ENCODE data around the gene GPSM1. TPM values are rescaled to one million over a fixed set of nuclear protein-coding genes. Genes with fewer than 3 reads are reported as not detected.

Gene GPSM1
- total and polyA plus RNA-seq, 2 experiments from 2014 or later: 25.5 to 30.0 TPM

DNA sequence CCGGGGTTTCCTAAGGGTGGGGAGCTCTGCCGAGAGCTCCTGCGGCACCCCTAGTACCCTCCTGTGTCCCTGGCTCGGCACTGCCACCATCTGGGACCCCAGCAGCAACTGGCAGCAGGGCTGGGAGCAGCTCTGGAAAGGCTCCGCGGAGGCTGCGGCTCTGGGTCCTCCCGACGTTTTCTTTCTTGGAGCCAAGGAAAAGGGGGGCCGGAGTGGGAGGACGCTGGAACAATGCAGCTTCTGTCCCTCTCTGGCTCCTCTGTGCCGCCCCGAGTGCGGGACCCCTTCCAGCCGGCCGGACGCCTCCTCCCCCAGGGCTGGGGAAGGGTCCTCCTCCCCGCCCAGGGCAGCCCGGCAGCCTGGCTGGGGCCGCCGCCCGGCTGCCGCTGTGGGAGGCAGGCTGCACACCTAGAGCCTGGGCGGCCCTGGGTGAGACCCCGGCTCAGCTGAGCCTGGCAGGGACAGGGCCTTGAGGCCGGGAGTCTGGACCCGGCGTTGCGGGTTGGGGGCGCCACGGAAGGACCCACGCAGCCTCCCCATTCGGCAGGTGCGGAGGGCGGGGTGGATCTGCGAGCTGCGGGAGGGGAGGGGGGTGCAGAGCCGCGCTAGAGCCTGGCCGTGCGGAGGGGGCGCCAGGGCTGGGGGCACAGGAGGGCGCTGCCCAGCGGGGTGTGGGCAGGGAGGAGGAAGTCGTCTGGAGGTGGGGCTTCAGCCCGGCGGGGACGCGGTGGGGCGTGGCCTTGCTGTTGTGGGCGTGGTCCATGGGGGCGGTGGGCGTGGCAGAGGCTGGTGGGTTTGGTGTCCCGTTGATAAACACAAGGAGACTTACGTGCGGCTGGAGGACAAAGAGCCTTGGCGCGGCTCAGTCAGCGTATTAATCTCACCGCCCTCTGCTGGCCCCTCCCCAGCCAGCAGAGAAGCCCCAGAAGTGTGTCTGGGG lies 15.1 kb downstream of the GPSM1 start:
- peak; percentile 91 for DNase-seq (ENCODE audit: low spot score)
- peak overlapping the region; percentile 95 for H3K4me2 ChIP-seq
- H3K27me3 ChIP-seq: no peaks in the 10 kb centered on the region
- no peaks in the 10 kb centered on the region for H3K9me3 ChIP-seq (ENCODE audit: low read depth)
- peak overlapping the region; percentile 86 for H3K27ac ChIP-seq
- H3K4me3 ChIP-seq: no peak overlapping the region
- no peaks in the 10 kb centered on the region for H3K9me2 ChIP-seq (replicated peaks; ENCODE audit: insufficient read depth)
- H3K79me2 ChIP-seq: no peaks in the 10 kb centered on the region
- WGBS (ENCODE audit: low lambda C conversion rate, missing lambda C conversion rate): 30% methylated on average over 28 of the region's 60 CpGs
- no peak overlapping the region for H2AFZ ChIP-seq
- H4K20me1 ChIP-seq (ENCODE audit: insufficient read depth, poor library complexity, severe bottlenecking): no peaks in the 10 kb centered on the region
- H3K36me3 ChIP-seq (replicated peaks; ENCODE audit: insufficient read depth, low read depth): no peaks in the 10 kb centered on the region
- TF ChIP-seq EZH2phosphoT487 (IDR thresholded peaks at IDR 0.05; ENCODE audit: low read depth, severe bottlenecking, unreplicated experiment): no peak
- TF ChIP-seq, protein P1, sequence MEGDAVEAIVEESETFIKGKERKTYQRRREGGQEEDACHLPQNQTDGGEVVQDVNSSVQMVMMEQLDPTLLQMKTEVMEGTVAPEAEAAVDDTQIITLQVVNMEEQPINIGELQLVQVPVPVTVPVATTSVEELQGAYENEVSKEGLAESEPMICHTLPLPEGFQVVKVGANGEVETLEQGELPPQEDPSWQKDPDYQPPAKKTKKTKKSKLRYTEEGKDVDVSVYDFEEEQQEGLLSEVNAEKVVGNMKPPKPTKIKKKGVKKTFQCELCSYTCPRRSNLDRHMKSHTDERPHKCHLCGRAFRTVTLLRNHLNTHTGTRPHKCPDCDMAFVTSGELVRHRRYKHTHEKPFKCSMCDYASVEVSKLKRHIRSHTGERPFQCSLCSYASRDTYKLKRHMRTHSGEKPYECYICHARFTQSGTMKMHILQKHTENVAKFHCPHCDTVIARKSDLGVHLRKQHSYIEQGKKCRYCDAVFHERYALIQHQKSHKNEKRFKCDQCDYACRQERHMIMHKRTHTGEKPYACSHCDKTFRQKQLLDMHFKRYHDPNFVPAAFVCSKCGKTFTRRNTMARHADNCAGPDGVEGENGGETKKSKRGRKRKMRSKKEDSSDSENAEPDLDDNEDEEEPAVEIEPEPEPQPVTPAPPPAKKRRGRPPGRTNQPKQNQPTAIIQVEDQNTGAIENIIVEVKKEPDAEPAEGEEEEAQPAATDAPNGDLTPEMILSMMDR (IDR thresholded peaks at IDR 0.05; ENCODE audit: poor library complexity): peak; percentile 20
- H3K4me1 ChIP-seq (ENCODE audit: insufficient read depth): peaks cover 27% of the 10 kb centered on the region

DNA sequence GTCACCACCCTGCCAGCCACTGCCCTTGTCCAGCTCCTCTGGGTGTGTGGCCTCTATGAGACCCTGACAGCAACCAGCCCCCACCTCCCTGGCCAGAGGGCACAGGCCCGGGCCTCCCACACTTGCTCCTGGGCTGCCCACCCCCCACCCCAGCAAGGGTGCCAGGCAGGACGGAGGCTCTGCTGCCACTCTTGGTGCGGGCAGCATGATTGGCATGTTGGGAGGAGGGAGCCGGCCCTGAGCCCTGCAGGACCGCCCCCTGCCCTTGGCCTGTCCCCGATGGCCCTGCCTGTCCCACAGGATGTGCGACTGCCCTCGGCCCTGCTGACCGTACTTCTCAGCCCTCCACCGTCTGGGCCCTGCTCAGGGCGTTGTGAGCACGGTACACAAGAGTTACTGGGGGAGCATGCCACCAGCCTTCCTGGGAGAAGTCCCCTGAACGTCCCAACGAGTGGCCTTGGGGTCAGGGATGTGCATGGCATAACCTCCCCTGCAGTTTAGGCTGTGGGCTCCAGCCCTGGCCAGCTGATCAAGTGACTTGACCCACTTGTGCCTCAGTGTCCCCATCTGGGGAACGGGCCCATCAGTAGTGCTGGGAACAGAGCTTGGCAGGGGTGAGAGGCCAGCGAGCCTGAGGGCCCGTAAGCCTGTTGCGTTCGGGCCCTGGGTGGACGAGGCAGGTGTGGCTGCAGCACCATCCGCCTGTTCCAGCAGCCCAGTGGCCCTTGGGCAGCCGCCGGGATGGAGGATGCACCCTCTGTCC lies 16.0 kb downstream of the GPSM1 start:
- no peaks in the 10 kb centered on the region for H3K27me3 ChIP-seq
- H3K27ac ChIP-seq: peak overlapping the region; percentile 86
- H3K4me3 ChIP-seq: no peak overlapping the region
- H2AFZ ChIP-seq: no peak overlapping the region
- no peaks in the 10 kb centered on the region for H4K20me1 ChIP-seq (ENCODE audit: insufficient read depth, poor library complexity, severe bottlenecking)
- H3K79me2 ChIP-seq: no peaks in the 10 kb centered on the region
- peaks cover 27% of the 10 kb centered on the region for H3K4me1 ChIP-seq (ENCODE audit: insufficient read depth)
- no peak for TF ChIP-seq EZH2 (IDR thresholded peaks at IDR 0.05; ENCODE audit: borderline replicate concordance)
- no peak for TF ChIP-seq EZH2phosphoT487 (IDR thresholded peaks at IDR 0.05; ENCODE audit: low read depth, severe bottlenecking, unreplicated experiment)
- TF ChIP-seq, protein P1 (IDR thresholded peaks at IDR 0.05; ENCODE audit: poor library complexity): no peak
- H3K9me3 ChIP-seq (ENCODE audit: low read depth): no peaks in the 10 kb centered on the region
- H3K4me2 ChIP-seq: peak overlapping the region; percentile 95
- no peaks in the 10 kb centered on the region for H3K36me3 ChIP-seq (replicated peaks; ENCODE audit: insufficient read depth, low read depth)
- no peaks in the 10 kb centered on the region for H3K9me2 ChIP-seq (replicated peaks; ENCODE audit: insufficient read depth)
- WGBS (ENCODE audit: low lambda C conversion rate, missing lambda C conversion rate): 89% methylated on average over 21 of the region's 23 CpGs
- no peak for DNase-seq (ENCODE audit: low spot score)

DNA sequence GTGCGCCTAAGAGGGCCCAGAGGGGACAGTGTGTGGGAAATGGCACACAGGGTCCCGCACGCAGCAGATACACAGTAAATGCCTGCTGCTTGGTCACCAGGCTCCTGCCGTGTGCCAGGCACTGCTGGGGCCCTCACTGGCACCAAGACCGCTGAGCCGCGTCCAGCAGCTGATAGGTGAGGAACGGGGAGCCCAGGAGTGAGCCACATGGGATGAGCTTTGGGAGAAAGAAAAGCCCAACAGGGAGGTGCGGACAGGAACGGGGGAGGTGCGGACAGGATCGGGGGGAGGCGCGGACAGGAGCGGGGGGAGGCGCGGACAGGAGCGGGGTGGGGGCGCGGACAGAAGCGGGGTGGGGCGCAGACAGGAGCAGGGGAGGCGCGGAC lies 16.5 kb downstream of the GPSM1 start:
- Histone ChIP-seq H3K4me2 (no peak overlapping the region), H3K27ac (no peak overlapping the region), H3K4me3 (no peak overlapping the region), H3K79me2 (no peaks in the 10 kb centered on the region), H2AFZ (no peak overlapping the region), H3K9me3 (ENCODE audit: low read depth) (no peaks in the 10 kb centered on the region), H3K9me2 (replicated peaks; ENCODE audit: insufficient read depth) (no peaks in the 10 kb centered on the region), H3K27me3 (no peaks in the 10 kb centered on the region), H3K4me1 (ENCODE audit: insufficient read depth) (peaks cover 27% of the 10 kb centered on the region), H4K20me1 (ENCODE audit: insufficient read depth, poor library complexity, severe bottlenecking) (no peaks in the 10 kb centered on the region), H3K36me3 (replicated peaks; ENCODE audit: insufficient read depth, low read depth) (no peaks in the 10 kb centered on the region)
- TF ChIP-seq, protein P1 (IDR thresholded peaks at IDR 0.05; ENCODE audit: poor library complexity): no peak
- TF ChIP-seq EZH2phosphoT487 (IDR thresholded peaks at IDR 0.05; ENCODE audit: low read depth, severe bottlenecking, unreplicated experiment): no peak
- TF ChIP-seq EZH2 (IDR thresholded peaks at IDR 0.05; ENCODE audit: borderline replicate concordance): no peak
- 97% methylated on average over 16 of the region's 24 CpGs for WGBS (ENCODE audit: low lambda C conversion rate, missing lambda C conversion rate)
- no peak for DNase-seq (ENCODE audit: low spot score)
